Measurements from ENCODE around the gene HSF4.
"Not testable (repeated sequence)": the region's sequence is repeated elsewhere in the genome, so short reads cannot be mapped to it uniquely, and the experiment has no call there.

HSF4 gene

DNA sequence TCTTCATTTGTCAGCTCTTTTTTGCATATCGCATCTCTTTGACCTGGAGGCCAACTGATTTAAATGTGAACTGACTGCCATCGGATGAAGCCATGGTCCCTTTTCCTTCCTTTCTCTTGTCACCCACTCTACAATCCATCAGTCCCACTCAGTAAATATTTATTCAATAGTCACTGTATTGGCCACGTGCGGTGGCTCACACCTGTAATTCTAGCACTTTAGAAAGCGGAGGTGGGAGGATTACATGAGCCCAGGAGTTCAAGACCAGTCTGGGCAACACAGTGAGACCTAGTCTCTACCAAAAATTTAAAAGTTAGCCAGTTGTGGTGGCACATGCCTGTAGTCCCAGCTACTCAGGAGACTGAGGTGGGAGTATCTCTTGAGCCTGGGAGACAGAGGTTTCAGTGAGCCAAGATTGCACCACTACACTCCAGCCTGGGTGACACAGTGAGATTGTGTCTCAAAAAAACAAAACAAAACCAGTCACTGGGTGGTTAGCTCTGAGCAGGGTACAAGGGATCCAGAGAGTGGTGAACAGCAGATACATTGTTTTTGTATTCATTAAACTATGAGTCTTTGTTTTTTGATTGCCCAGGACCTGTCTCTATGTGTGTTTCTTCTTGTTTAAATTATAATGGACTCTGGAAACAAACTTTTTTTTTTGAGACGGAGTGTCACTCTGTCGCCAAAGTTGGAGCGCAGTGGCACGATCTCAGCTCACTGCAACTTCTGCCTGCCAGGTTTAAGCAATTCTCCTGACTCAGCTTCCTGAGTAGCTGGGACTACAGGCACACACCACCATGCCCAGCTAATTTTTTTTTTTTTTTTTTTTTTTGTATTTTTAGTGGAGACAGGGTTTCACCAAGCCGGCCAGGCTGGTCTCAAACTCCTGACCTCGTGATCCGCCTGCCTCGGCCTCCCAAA is 47.9 kb upstream of the HSF4 start:
- Histone ChIP-seq H3K4me1 (ENCODE audit: insufficient read depth, low read length, poor library complexity, severe bottlenecking) (peaks cover 18% of the 10 kb centered on the region), H3K79me2 (ENCODE audit: insufficient read depth, low read length) (peaks cover 39% of the 10 kb centered on the region; the same call in 1 of the 2 replicates), H3F3A (ENCODE audit: low read depth) (no peaks in the 10 kb centered on the region), H3K9me2 (replicated peaks; ENCODE audit: low read depth, low read length) (no peaks in the 10 kb centered on the region), H3K4me3 (ENCODE audit: low read length, poor library complexity, severe bottlenecking) (no peak overlapping the region), H3K36me3 (ENCODE audit: insufficient read depth, low read length) (peaks cover 5% of the 10 kb centered on the region; the same call in 1 of the 2 replicates), H3K27me3 (ENCODE audit: insufficient read depth, low read length, poor library complexity, severe bottlenecking) (no peaks in the 10 kb centered on the region), H4K20me1 (ENCODE audit: insufficient read depth, low read length, poor library complexity, severe bottlenecking) (no peaks in the 10 kb centered on the region), H3K9me3 (ENCODE audit: insufficient read depth, low read depth, low read length) (no peaks in the 10 kb centered on the region), H3K4me2 (ENCODE audit: low read depth, low read length, poor library complexity, severe bottlenecking) (no peak overlapping the region), H3K9ac (ENCODE audit: low read depth, low read length, poor library complexity, severe bottlenecking) (no peak overlapping the region), H2AFZ (ENCODE audit: low read length) (no peak overlapping the region)
- no peak for TF ChIP-seq EZH2phosphoT487 (IDR thresholded peaks at IDR 0.05; ENCODE audit: borderline replicate concordance)
- TF ChIP-seq, protein P1, sequence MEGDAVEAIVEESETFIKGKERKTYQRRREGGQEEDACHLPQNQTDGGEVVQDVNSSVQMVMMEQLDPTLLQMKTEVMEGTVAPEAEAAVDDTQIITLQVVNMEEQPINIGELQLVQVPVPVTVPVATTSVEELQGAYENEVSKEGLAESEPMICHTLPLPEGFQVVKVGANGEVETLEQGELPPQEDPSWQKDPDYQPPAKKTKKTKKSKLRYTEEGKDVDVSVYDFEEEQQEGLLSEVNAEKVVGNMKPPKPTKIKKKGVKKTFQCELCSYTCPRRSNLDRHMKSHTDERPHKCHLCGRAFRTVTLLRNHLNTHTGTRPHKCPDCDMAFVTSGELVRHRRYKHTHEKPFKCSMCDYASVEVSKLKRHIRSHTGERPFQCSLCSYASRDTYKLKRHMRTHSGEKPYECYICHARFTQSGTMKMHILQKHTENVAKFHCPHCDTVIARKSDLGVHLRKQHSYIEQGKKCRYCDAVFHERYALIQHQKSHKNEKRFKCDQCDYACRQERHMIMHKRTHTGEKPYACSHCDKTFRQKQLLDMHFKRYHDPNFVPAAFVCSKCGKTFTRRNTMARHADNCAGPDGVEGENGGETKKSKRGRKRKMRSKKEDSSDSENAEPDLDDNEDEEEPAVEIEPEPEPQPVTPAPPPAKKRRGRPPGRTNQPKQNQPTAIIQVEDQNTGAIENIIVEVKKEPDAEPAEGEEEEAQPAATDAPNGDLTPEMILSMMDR (conservative IDR thresholded peaks at IDR 0.05; ENCODE audit: low read length), result no peak

DNA sequence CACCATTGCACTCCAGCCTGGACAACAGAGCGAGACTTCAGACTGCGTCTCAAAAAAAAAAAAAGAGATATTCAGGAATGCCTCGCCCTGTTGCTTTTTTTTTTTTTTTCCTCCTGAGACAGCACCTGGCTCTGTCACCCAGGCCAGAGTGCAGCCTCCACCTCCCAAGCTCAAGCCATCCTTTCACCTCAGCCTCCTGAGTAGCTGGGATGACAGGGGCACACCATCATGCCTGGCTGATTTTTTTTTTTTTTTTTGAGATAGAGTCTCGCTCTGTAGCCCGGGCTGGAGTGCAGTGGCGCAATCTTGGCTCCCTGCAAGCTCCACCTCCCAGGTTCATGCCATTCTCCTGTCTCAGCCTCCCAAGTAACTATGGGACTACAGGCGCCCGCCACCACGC is 46.8 kb upstream of the HSF4 start:
- TF ChIP-seq, protein P1 (conservative IDR thresholded peaks at IDR 0.05; ENCODE audit: low read length), result no peak
- TF ChIP-seq EZH2phosphoT487 (IDR thresholded peaks at IDR 0.05; ENCODE audit: borderline replicate concordance), result no peak
- Histone ChIP-seq H3K4me1 (ENCODE audit: insufficient read depth, low read length, poor library complexity, severe bottlenecking) (peaks cover 9% of the 10 kb centered on the region), H3K4me3 (ENCODE audit: low read length, poor library complexity, severe bottlenecking) (no peak overlapping the region), H3K9me2 (replicated peaks; ENCODE audit: low read depth, low read length) (no peaks in the 10 kb centered on the region), H3K36me3 (ENCODE audit: insufficient read depth, low read length) (peaks cover 15% of the 10 kb centered on the region; the same call in 1 of the 2 replicates), H4K20me1 (ENCODE audit: insufficient read depth, low read length, poor library complexity, severe bottlenecking) (no peaks in the 10 kb centered on the region), H3K9ac (ENCODE audit: low read depth, low read length, poor library complexity, severe bottlenecking) (no peak overlapping the region), H3K9me3 (ENCODE audit: insufficient read depth, low read depth, low read length) (no peaks in the 10 kb centered on the region), H3F3A (ENCODE audit: low read depth) (no peaks in the 10 kb centered on the region), H3K79me2 (ENCODE audit: insufficient read depth, low read length) (peaks cover 28% of the 10 kb centered on the region; the same call in 1 of the 2 replicates), H3K27me3 (ENCODE audit: insufficient read depth, low read length, poor library complexity, severe bottlenecking) (no peaks in the 10 kb centered on the region), H2AFZ (ENCODE audit: low read length) (no peak overlapping the region), H3K4me2 (ENCODE audit: low read depth, low read length, poor library complexity, severe bottlenecking) (no peak overlapping the region)

DNA sequence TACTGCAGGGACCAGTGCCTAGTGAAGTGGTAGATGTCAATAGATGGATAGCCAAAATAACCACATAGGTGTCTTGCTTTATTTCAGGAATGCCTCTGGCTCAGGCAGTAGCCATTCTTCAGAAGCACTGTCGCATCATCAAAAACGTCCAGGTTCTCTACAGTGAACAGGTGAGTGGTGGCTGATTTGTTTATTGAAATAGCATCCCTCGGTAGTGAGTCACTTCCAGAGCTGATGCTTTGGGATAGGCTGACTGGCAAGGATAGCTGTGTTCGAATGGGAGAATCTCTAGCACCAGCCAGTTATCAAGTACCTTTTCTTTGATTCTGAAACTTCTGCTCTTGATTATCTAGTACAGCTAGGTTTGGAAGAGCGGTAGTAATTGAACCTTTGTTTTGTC is 44.5 kb upstream of the HSF4 start:
- Histone ChIP-seq H3K9me3 (ENCODE audit: insufficient read depth, low read depth, low read length) (no peaks in the 10 kb centered on the region), H2AFZ (ENCODE audit: low read length) (no peak overlapping the region), H3F3A (ENCODE audit: low read depth) (no peaks in the 10 kb centered on the region), H3K4me1 (ENCODE audit: insufficient read depth, low read length, poor library complexity, severe bottlenecking) (no peaks in the 10 kb centered on the region), H4K20me1 (ENCODE audit: insufficient read depth, low read length, poor library complexity, severe bottlenecking) (no peaks in the 10 kb centered on the region), H3K4me2 (ENCODE audit: low read depth, low read length, poor library complexity, severe bottlenecking) (no peak overlapping the region), H3K9me2 (replicated peaks; ENCODE audit: low read depth, low read length) (no peaks in the 10 kb centered on the region), H3K9ac (ENCODE audit: low read depth, low read length, poor library complexity, severe bottlenecking) (no peak overlapping the region), H3K79me2 (ENCODE audit: insufficient read depth, low read length) (peaks cover 12% of the 10 kb centered on the region; the same call in 1 of the 2 replicates), H3K4me3 (ENCODE audit: low read length, poor library complexity, severe bottlenecking) (no peak overlapping the region), H3K27me3 (ENCODE audit: insufficient read depth, low read length, poor library complexity, severe bottlenecking) (no peaks in the 10 kb centered on the region), H3K36me3 (ENCODE audit: insufficient read depth, low read length) (peaks cover 33% of the 10 kb centered on the region; the same call in 1 of the 2 replicates)
- TF ChIP-seq EZH2phosphoT487 (IDR thresholded peaks at IDR 0.05; ENCODE audit: borderline replicate concordance), result no peak
- TF ChIP-seq, protein P1 (conservative IDR thresholded peaks at IDR 0.05; ENCODE audit: low read length), result no peak

DNA sequence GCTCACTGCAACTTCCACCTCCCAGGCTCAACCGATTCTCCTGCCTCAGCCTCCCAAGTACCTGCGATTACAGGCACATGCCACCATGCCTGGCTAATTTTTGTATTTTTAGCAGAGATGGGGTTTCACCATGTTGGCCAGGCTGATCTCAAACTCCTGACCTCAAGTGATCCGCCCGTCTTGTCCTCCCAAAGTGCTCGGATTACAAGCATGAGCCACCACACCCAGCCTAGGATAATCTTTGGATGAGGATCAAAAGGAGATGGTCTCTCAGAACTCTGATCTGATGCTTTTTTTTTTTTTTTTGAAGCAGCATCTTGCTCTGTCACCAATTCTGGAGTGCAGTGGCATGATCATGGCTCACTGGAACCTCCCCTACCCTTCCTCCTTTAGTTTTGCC is 41.7 kb upstream of the HSF4 start:
- H3K9ac ChIP-seq (ENCODE audit: low read depth, low read length, poor library complexity, severe bottlenecking); H3K79me2 ChIP-seq (ENCODE audit: insufficient read depth, low read length); H2AFZ ChIP-seq (ENCODE audit: low read length); H3F3A ChIP-seq (ENCODE audit: low read depth); H3K4me3 ChIP-seq (ENCODE audit: low read length, poor library complexity, severe bottlenecking); H4K20me1 ChIP-seq (ENCODE audit: insufficient read depth, low read length, poor library complexity, severe bottlenecking); H3K9me2 ChIP-seq (replicated peaks; ENCODE audit: low read depth, low read length); H3K27me3 ChIP-seq (ENCODE audit: insufficient read depth, low read length, poor library complexity, severe bottlenecking); H3K9me3 ChIP-seq (ENCODE audit: insufficient read depth, low read depth, low read length); H3K4me2 ChIP-seq (ENCODE audit: low read depth, low read length, poor library complexity, severe bottlenecking); H3K4me1 ChIP-seq (ENCODE audit: insufficient read depth, low read length, poor library complexity, severe bottlenecking): not testable (repeated sequence)
- H3K36me3 ChIP-seq (ENCODE audit: insufficient read depth, low read length), result peaks cover 47% of the 10 kb centered on the region; the same call in 1 of the 2 replicates

Measured in Loucy (cell line).